Measurements from ENCODE around the gene TXLNB. TPM values are rescaled to one million over a fixed set of nuclear protein-coding genes. Genes with fewer than 3 reads are reported as not detected.

Gene TXLNB
- total and polyA plus RNA-seq, 2 donors (not counting 1 experiment from before 2014, with no cell fraction given): 3.4 to 3.6 TPM

GRCh38 chr6:139271056-139271455 lies 20.7 kb downstream of the TXLNB start:
- Histone ChIP-seq H2AFZ (ENCODE audit: insufficient read depth, low read depth, low read length, poor library complexity, severe bottlenecking) (peak overlapping the region; percentile 72), H3K27me3 (replicated peaks in 1 of 4; ENCODE audit: control extremely low read depth in 1 of 4, control insufficient read depth in 3 of 4, insufficient read depth in 4 of 4, low read length in 3 of 4) (no peaks in the 10 kb centered on the region), H3K4me3 (ENCODE audit: control extremely low read depth in 1 of 5, extremely low read depth in 1 of 5, insufficient read depth in 1 of 5, low read depth in 2 of 5, low read length in 4 of 5) (peak overlapping the region in 4 of 5 experiments; percentile 12 to 69 (median 44)), H3K9ac (ENCODE audit: low read length) (peak overlapping the region; percentile 66), H3K79me2 (ENCODE audit: control insufficient read depth, insufficient read depth, low read length) (peaks cover 37% of the 10 kb centered on the region), H4K20me1 (ENCODE audit: control insufficient read depth, insufficient read depth, low read length, poor library complexity, severe bottlenecking) (no peaks in the 10 kb centered on the region), H3K36me3 (replicated peaks in 1 of 2; ENCODE audit: control extremely low read depth in 1 of 2, control insufficient read depth in 1 of 2, extremely low read depth in 1 of 2, insufficient read depth in 2 of 2, low read length in 1 of 2) (no peaks in the 10 kb centered on the region), H3K27ac (ENCODE audit: low read length in 2 of 2) (peak overlapping the region; percentile 75 to 91), H3K9me3 (ENCODE audit: control extremely low read depth in 1 of 3, control insufficient read depth in 2 of 3, insufficient read depth in 1 of 3, low read length in 2 of 3) (no peaks in the 10 kb centered on the region), H3K4me2 (replicated peaks; ENCODE audit: low read depth, low read length, poor library complexity, severe bottlenecking) (peak overlapping the region; percentile 75), H3K4me1 (ENCODE audit: control insufficient read depth in 2 of 2, insufficient read depth in 2 of 2, low read length in 2 of 2) (peaks cover 50 to 54% of the 10 kb centered on the region in 2 donors)
- peaks cover 69% of the 10 kb centered on the region for H3K4me1 Mint-ChIP-seq
- DNase-seq: peak; percentile 77
- peak; percentile 96 for ATAC-seq (ENCODE audit: low read depth)
- H3K4me3 Mint-ChIP-seq: peak overlapping the region; percentile 83
- ChIA-PET CTCF (interaction anchor here (1.2 to 3.1 kb wide), 6 partner anchors 20 to 104 kb away, joined by 3 to 17 read pairs (median 5); partner anchors contain the start of genes CITED2 and TXLNB), POLR2A (interaction anchor here (0.5 to 1.4 kb wide), 6 partner anchors 9 to 318 kb away, joined by 3 to 8 read pairs (median 4); no protein-coding TSS in a partner anchor)
- intact Hi-C loops (cut with micrococcal nuclease): loop anchor here (1.0 to 5.0 kb wide), 6 partner anchors 8 to 138 kb away; no protein-coding TSS in a partner anchor
- peak overlapping the region; percentile 93 for H3K27ac Mint-ChIP-seq
- H3K27me3 Mint-ChIP-seq: no peaks in the 10 kb centered on the region
- WGBS (ENCODE audit: insufficient coverage): 23% methylated on average over 4 of the region's 6 CpGs
- no peaks in the 10 kb centered on the region for H3K9me3 Mint-ChIP-seq (ENCODE audit: insufficient read depth)
- no peak for TF ChIP-seq EZH2 (IDR thresholded peaks at IDR 0.05; ENCODE audit: borderline replicate concordance, insufficient read depth, low read depth, low read length, poor library complexity, severe bottlenecking)
- no peak for TF ChIP-seq CTCF (IDR thresholded peaks at IDR 0.05)

GRCh38 chr6:139270249-139270648 lies 21.5 kb downstream of the TXLNB start:
- 92% methylated on average over 2 of the region's 5 CpGs for WGBS (ENCODE audit: insufficient coverage)
- peaks cover 44% of the 10 kb centered on the region for H3K79me2 ChIP-seq (ENCODE audit: control insufficient read depth, insufficient read depth, low read length)
- no peaks in the 10 kb centered on the region for H4K20me1 ChIP-seq (ENCODE audit: control insufficient read depth, insufficient read depth, low read length, poor library complexity, severe bottlenecking)
- DNase-seq (no peak), ATAC-seq (ENCODE audit: low read depth) (no peak)
- H3K27ac Mint-ChIP-seq: peak overlapping the region; percentile 93
- H3K9me3 Mint-ChIP-seq (ENCODE audit: insufficient read depth): no peaks in the 10 kb centered on the region
- H3K4me1 Mint-ChIP-seq: peaks cover 66% of the 10 kb centered on the region
- intact Hi-C loops (cut with micrococcal nuclease): loop anchor here (2.0 to 5.0 kb wide), 4 partner anchors 19 to 137 kb away; no protein-coding TSS in a partner anchor
- no peaks in the 10 kb centered on the region for H3K36me3 ChIP-seq (replicated peaks in 1 of 2; ENCODE audit: control extremely low read depth in 1 of 2, control insufficient read depth in 1 of 2, extremely low read depth in 1 of 2, insufficient read depth in 2 of 2, low read length in 1 of 2)
- peak overlapping the region; percentile 83 for H3K4me3 Mint-ChIP-seq
- H3K27me3 Mint-ChIP-seq: no peaks in the 10 kb centered on the region
- peak overlapping the region in 3 of 5 experiments; percentile 35 to 69 (median 54) for H3K4me3 ChIP-seq (ENCODE audit: control extremely low read depth in 1 of 5, extremely low read depth in 1 of 5, insufficient read depth in 1 of 5, low read depth in 2 of 5, low read length in 4 of 5)
- H2AFZ ChIP-seq (ENCODE audit: insufficient read depth, low read depth, low read length, poor library complexity, severe bottlenecking): peak overlapping the region; percentile 72
- TF ChIP-seq EZH2 (IDR thresholded peaks at IDR 0.05; ENCODE audit: borderline replicate concordance, insufficient read depth, low read depth, low read length, poor library complexity, severe bottlenecking): no peak
- TF ChIP-seq CTCF (IDR thresholded peaks at IDR 0.05): no peak
- H3K27ac ChIP-seq (ENCODE audit: low read length in 2 of 2): peak overlapping the region; percentile 75 to 91
- ChIA-PET CTCF (interaction anchor here (0.6 to 3.1 kb wide), 11 partner anchors 12 to 454 kb away, joined by 3 to 17 read pairs (median 4); partner anchors contain the start of genes CITED2 and TXLNB), POLR2A (interaction anchor here (0.8 to 1.4 kb wide), 5 partner anchors 10 to 53 kb away, joined by 3 to 4 read pairs (median 4); no protein-coding TSS in a partner anchor)
- no peaks in the 10 kb centered on the region for H3K27me3 ChIP-seq (replicated peaks in 1 of 4; ENCODE audit: control extremely low read depth in 1 of 4, control insufficient read depth in 3 of 4, insufficient read depth in 4 of 4, low read length in 3 of 4)
- H3K9ac ChIP-seq (ENCODE audit: low read length): peak overlapping the region; percentile 66
- H3K4me1 ChIP-seq (ENCODE audit: control insufficient read depth in 2 of 2, insufficient read depth in 2 of 2, low read length in 2 of 2): peaks cover 45 to 46% of the 10 kb centered on the region in 2 donors
- no peaks in the 10 kb centered on the region for H3K9me3 ChIP-seq (ENCODE audit: control extremely low read depth in 1 of 3, control insufficient read depth in 2 of 3, insufficient read depth in 1 of 3, low read length in 2 of 3)
- H3K4me2 ChIP-seq (replicated peaks; ENCODE audit: low read depth, low read length, poor library complexity, severe bottlenecking): peak overlapping the region; percentile 75

All from B cell (primary cell).